Measurements from ENCODE around the gene PROK1. TPM values are rescaled to one million over a fixed set of nuclear protein-coding genes. Genes with fewer than 3 reads are reported as not detected.

The PROK1 gene
- total and polyA plus RNA-seq, 10 of the 15 experiments (the other 5 are each of a cell fraction or from before 2014, with no cell fraction given), result not detected

DNA sequence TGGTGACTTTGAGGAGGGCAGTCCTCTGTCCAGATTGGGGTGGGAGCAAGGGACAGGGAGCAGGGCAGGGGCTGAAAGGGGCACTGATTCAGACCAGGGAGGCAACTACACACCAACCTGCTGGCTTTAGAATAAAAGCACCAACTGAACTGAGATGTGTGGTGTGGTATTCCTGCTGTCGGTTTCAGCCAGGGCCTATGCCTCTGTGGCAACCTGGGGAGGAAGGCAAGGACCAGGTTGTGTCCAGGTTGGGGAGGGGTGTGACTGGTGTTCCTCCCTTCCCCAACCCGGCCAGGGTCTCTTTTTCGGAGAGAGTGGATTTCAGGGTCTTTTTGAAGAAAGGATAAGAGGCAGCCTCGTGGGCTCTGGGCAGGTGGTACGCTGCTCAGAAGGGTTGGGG, 6.3 kb downstream of the PROK1 start:
- BruUV-seq (replicated peaks), result no TSS peak
- ChIA-PET SMC1A (ENCODE audit: uncharacterized antibody, unreplicated experiment) (interaction anchor here (1.2 to 1.4 kb wide), 2 partner anchors 249 to 254 kb away, joined by 5 to 6 read pairs; no protein-coding TSS in a partner anchor), POLR2A (no interaction called here), RAD21 (ENCODE audit: unreplicated experiment) (interaction anchor here (1.5 kb wide), 1 partner anchor 250 kb away, joined by 3 read pairs; no protein-coding TSS in a partner anchor), CTCF (interaction anchor here (0.9 to 4.7 kb wide), 5 partner anchors 39 to 260 kb away, joined by 3 to 146 read pairs (median 5); partner anchors contain the start of gene KCNC4)
- H3K4me2 ChIP-seq (ENCODE audit: control insufficient read depth, insufficient read depth), result no peak overlapping the region
- no peaks in the 10 kb centered on the region for H3K4me1 ChIP-seq (ENCODE audit: control insufficient read depth, insufficient read depth, low read length)
- no peak overlapping the region for H3K27ac ChIP-seq (ENCODE audit: control insufficient read depth, insufficient read depth)
- no peak for ATAC-seq
- H4K20me1 ChIP-seq (ENCODE audit: control insufficient read depth, insufficient read depth), result no peaks in the 10 kb centered on the region
- no peaks in the 10 kb centered on the region for H3K36me3 ChIP-seq (ENCODE audit: control insufficient read depth in 2 of 2, insufficient read depth in 2 of 2, low read length in 1 of 2)
- in situ Hi-C loops (cut with MboI) (no loop called here), intact Hi-C loops (cut with micrococcal nuclease; ENCODE audit: unreplicated experiment) (no loop called here)
- H3K4me3 ChIP-seq, result no peak overlapping the region
- no peak overlapping the region for H3K9ac ChIP-seq (ENCODE audit: control insufficient read depth, insufficient read depth, low read length)
- DNase-seq (ENCODE audit: low read depth, low spot score), result no peak
- no peak for TF ChIP-seq ZZZ3 (IDR thresholded peaks at IDR 0.05; ENCODE audit: control insufficient read depth, insufficient read length, low read depth)
- no peak for TF ChIP-seq WRNIP1 (IDR thresholded peaks at IDR 0.05; ENCODE audit: borderline replicate concordance, low read depth, low read length)
- no peak for TF ChIP-seq FOXK2 (IDR thresholded peaks at IDR 0.05)
- TF ChIP-seq STAT3 (IDR thresholded peaks at IDR 0.05; ENCODE audit: low read depth, low read length), result no peak
- TF ChIP-seq ZNF217 (IDR thresholded peaks at IDR 0.05), result no peak
- TF ChIP-seq, protein P1, sequence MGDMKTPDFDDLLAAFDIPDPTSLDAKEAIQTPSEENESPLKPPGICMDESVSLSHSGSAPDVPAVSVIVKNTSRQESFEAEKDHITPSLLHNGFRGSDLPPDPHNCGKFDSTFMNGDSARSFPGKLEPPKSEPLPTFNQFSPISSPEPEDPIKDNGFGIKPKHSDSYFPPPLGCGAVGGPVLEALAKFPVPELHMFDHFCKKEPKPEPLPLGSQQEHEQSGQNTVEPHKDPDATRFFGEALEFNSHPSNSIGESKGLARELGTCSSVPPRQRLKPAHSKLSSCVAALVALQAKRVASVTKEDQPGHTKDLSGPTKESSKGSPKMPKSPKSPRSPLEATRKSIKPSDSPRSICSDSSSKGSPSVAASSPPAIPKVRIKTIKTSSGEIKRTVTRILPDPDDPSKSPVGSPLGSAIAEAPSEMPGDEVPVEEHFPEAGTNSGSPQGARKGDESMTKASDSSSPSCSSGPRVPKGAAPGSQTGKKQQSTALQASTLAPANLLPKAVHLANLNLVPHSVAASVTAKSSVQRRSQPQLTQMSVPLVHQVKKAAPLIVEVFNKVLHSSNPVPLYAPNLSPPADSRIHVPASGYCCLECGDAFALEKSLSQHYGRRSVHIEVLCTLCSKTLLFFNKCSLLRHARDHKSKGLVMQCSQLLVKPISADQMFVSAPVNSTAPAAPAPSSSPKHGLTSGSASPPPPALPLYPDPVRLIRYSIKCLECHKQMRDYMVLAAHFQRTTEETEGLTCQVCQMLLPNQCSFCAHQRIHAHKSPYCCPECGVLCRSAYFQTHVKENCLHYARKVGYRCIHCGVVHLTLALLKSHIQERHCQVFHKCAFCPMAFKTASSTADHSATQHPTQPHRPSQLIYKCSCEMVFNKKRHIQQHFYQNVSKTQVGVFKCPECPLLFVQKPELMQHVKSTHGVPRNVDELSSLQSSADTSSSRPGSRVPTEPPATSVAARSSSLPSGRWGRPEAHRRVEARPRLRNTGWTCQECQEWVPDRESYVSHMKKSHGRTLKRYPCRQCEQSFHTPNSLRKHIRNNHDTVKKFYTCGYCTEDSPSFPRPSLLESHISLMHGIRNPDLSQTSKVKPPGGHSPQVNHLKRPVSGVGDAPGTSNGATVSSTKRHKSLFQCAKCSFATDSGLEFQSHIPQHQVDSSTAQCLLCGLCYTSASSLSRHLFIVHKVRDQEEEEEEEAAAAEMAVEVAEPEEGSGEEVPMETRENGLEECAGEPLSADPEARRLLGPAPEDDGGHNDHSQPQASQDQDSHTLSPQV (IDR thresholded peaks at IDR 0.05), result no peak
- TF ChIP-seq SRF (IDR thresholded peaks at IDR 0.05; ENCODE audit: low read depth in 2 of 2, low read length in 2 of 2), result no peak
- TF ChIP-seq KDM1A (IDR thresholded peaks at IDR 0.05; ENCODE audit: borderline replicate concordance), result no peak
- no peak for TF ChIP-seq NR2C2 (IDR thresholded peaks at IDR 0.05; ENCODE audit: borderline replicate concordance, control insufficient read depth, insufficient read length, low read depth)
- TF ChIP-seq RBBP5 (conservative IDR thresholded peaks at IDR 0.05), result no peak
- TF ChIP-seq HDAC2 (IDR thresholded peaks at IDR 0.05), result no peak
- no peak for TF ChIP-seq RELA (IDR thresholded peaks at IDR 0.05; ENCODE audit: borderline replicate concordance, partially characterized antibody)
- no peak for TF ChIP-seq POLR2AphosphoS5 (IDR thresholded peaks at IDR 0.05; ENCODE audit: low read length)
- no peak for TF ChIP-seq TARDBP (IDR thresholded peaks at IDR 0.05; ENCODE audit: borderline replicate concordance)
- no peak for TF ChIP-seq HDGF (IDR thresholded peaks at IDR 0.05)
- no peak for TF ChIP-seq KLF5 (IDR thresholded peaks at IDR 0.05; ENCODE audit: partially characterized antibody)
- FAIRE-seq, result no peak
- H3K9me3 ChIP-seq (replicated peaks; ENCODE audit: control insufficient read depth, insufficient read depth, low read length), result no peaks in the 10 kb centered on the region
- H2AFZ ChIP-seq (ENCODE audit: control insufficient read depth, low read depth, low read length), result no peak overlapping the region
- 29% methylated on average over 5 of the region's 5 CpGs for WGBS (ENCODE audit: insufficient coverage, insufficient replicate concordance, low lambda C conversion rate, missing lambda C conversion rate)
- H3K79me2 ChIP-seq (ENCODE audit: control insufficient read depth, insufficient read depth, low read length), result no peaks in the 10 kb centered on the region
- H3K27me3 ChIP-seq (replicated peaks in 1 of 2; ENCODE audit: control insufficient read depth in 2 of 2, insufficient read depth in 2 of 2, low read length in 1 of 2), result peaks cover 0 to 4% of the 10 kb centered on the region in 2 experiments; a peak in 1 of 4 replicates
